IMR-90 (cell line): ENCODE results near the gene NAV2. TPM values are rescaled to one million over a fixed set of nuclear protein-coding genes. Genes with fewer than 3 reads are reported as not detected.
A peak's percentile ranks its signal among the peaks of the same experiment; 100 is the strongest.

Experiments
- ATAC-seq: fragments of 200-7000 bp; cut with Tn5 transposase; 2 replicates; pipeline ENCODE4 v1.9.1; 2020; ENCODE audit warnings: low read depth, mild to moderate bottlenecking, moderate library complexity
- BruUV-seq: library from RNA; stranded (reverse); fragments of 400-500 nt; replicated peaks from 2 replicates; lab custom pipeline; 2021; lab: Mats Ljungman, UMichigan
- CTCF ChIA-PET: fragments of 300-600 bp; formaldehyde crosslinking; extraction: SDS; loops from one replicate; lab custom pipeline; 2021; ENCODE audit warnings: antibody characterized with exemption; lab: Yijun Ruan, JAX
- POLR2A ChIA-PET: fragments of 300-600 bp; sonication (Branson Sonifier 250); formaldehyde crosslinking; loops from one replicate; lab custom pipeline; 2022; ENCODE audit warnings: antibody characterized with exemption; ENCODE audit not compliant: unreplicated experiment; lab: Charles Lee
- DNase-seq: peaks from one replicate; pipeline ENCODE4 v3.0.0; 2013
- H2AFZ ChIP-seq: replicated peaks from 2 replicates; pipeline ENCODE3; 2013; ENCODE audit warnings: low read length, mild to moderate bottlenecking; ENCODE audit not compliant: poor library complexity
- H2AK5ac ChIP-seq: 2 replicates; pipeline ENCODE4 v1.6.1; 2013; ENCODE audit warnings: low read depth, low read length, inconsistent platforms
- H2AK9ac ChIP-seq: replicated peaks from 2 replicates; pipeline ENCODE3; 2013; ENCODE audit warnings: mild to moderate bottlenecking, low read depth, low read length, moderate library complexity; ENCODE audit not compliant: poor library complexity
- H2BK120ac ChIP-seq: 2 replicates; pipeline ENCODE4 v1.6.1; 2013; ENCODE audit warnings: low read depth, low read length, inconsistent platforms
- H2BK15ac ChIP-seq: 3 replicates; pipeline ENCODE4 v1.6.1; 2013; ENCODE audit warnings: low read depth, low read length, inconsistent platforms
- H2BK20ac ChIP-seq: 2 replicates; pipeline ENCODE4 v1.6.1; 2013; ENCODE audit warnings: low read depth, mild to moderate bottlenecking, inconsistent platforms, low read length, moderate library complexity
- H2BK5ac ChIP-seq: 2 replicates; pipeline ENCODE4 v1.6.1; 2013; ENCODE audit warnings: mild to moderate bottlenecking, low read depth, low read length, inconsistent platforms; ENCODE audit not compliant: poor library complexity, severe bottlenecking
- H3K14ac ChIP-seq: replicated peaks from 2 replicates; pipeline ENCODE4 v1.6.1; 2013; ENCODE audit warnings: low read depth, low read length, inconsistent platforms
- H3K18ac ChIP-seq: 2 replicates; pipeline ENCODE4 v1.6.1; 2013; ENCODE audit warnings: low read depth, low read length, control low read depth
- H3K23ac ChIP-seq: 2 replicates; pipeline ENCODE4 v1.6.1; 2013; ENCODE audit warnings: low read depth, low read length, inconsistent platforms
- H3K27ac ChIP-seq: 2 replicates; pipeline ENCODE4 v1.5.1; 2013; ENCODE audit warnings: mild to moderate bottlenecking, control low read depth, low read length; ENCODE audit not compliant: insufficient read depth
- H3K27me3 ChIP-seq: 2 replicates; pipeline ENCODE4 v1.6.1; 2013; ENCODE audit warnings: low read length; ENCODE audit not compliant: control insufficient read depth, insufficient read depth
- H3K36me3 ChIP-seq: 2 replicates; pipeline ENCODE4 v1.6.1; 2013; ENCODE audit warnings: low read length, mixed read lengths; ENCODE audit not compliant: control insufficient read depth, insufficient read depth
- H3K4ac ChIP-seq: 2 replicates; pipeline ENCODE4 v1.6.1; 2013; ENCODE audit warnings: low read depth, low read length, inconsistent platforms
- H3K4me1 ChIP-seq: 2 replicates; pipeline ENCODE4 v1.6.1; 2013; ENCODE audit warnings: low read length, mixed read lengths; ENCODE audit not compliant: control insufficient read depth, insufficient read depth
- H3K4me2 ChIP-seq: 2 replicates; pipeline ENCODE4 v1.6.1; 2013; ENCODE audit warnings: low read depth, mild to moderate bottlenecking, control low read depth, low read length, moderate library complexity
- H3K4me3 ChIP-seq: 2 replicates; pipeline ENCODE4 v1.5.1; 2013; ENCODE audit warnings: low read depth, mild to moderate bottlenecking, control low read depth, low read length, moderate library complexity; ENCODE audit not compliant: insufficient read depth
- H3K56ac ChIP-seq: 2 replicates; pipeline ENCODE4 v1.6.1; 2013; ENCODE audit warnings: low read length, inconsistent platforms; ENCODE audit not compliant: insufficient read depth; ENCODE audit errors: extremely low read depth
- H3K79me1 ChIP-seq, 2 experiments: 2 replicates each; pipeline ENCODE4 v1.6.1; 2013; ENCODE audit warnings: low read length in 2 of 2, inconsistent platforms in 1 of 2, low read depth in 1 of 2
- H3K9ac ChIP-seq: 2 replicates; pipeline ENCODE4 v1.6.1; 2013; ENCODE audit warnings: low read depth, low read length, control low read depth
- H3K9me1 ChIP-seq: 2 replicates; pipeline ENCODE4 v1.6.1; 2013; ENCODE audit warnings: low read length, inconsistent platforms; ENCODE audit not compliant: insufficient read depth
- H3K9me3 ChIP-seq: 2 replicates; pipeline ENCODE4 v1.6.1; 2013; ENCODE audit warnings: low read length; ENCODE audit not compliant: control insufficient read depth, insufficient read depth
- H4K20me1 ChIP-seq: 2 replicates; pipeline ENCODE4 v1.6.1; 2013; ENCODE audit warnings: low read length, inconsistent platforms; ENCODE audit not compliant: insufficient read depth
- H4K5ac ChIP-seq: 2 replicates; pipeline ENCODE4 v1.6.1; 2013; ENCODE audit warnings: mild to moderate bottlenecking, low read depth, low read length, control low read depth
- H4K8ac ChIP-seq, 2 experiments: 2 replicates each; pipeline ENCODE4 v1.6.1; 2013; ENCODE audit warnings: low read depth in 2 of 2, low read length in 2 of 2, control low read depth in 1 of 2, inconsistent platforms in 1 of 2
- H4K91ac ChIP-seq: 2 replicates; pipeline ENCODE4 v1.6.1; 2013; ENCODE audit warnings: low read depth, low read length, inconsistent platforms; ENCODE audit not compliant: insufficient read depth
- CEBPB ChIP-seq: IDR thresholded peaks from 2 replicates; pipeline ENCODE4 v1.6.1; 2012; ENCODE audit warnings: low read depth, low read length, improper control_type of control experiment
- CHD1 ChIP-seq: IDR thresholded peaks from 2 replicates; pipeline ENCODE4 v1.6.1; 2012; ENCODE audit warnings: low read depth, low read length, improper control_type of control experiment
- CTCF ChIP-seq: conservative IDR thresholded peaks from 2 replicates; pipeline ENCODE4 v1.5.1; 2012; ENCODE audit warnings: mild to moderate bottlenecking, low read depth, low read length, improper control_type of control experiment
- ELK1 ChIP-seq: fragments of 150-350 bp; IDR thresholded peaks from 2 replicates; pipeline ENCODE4 v1.6.1; 2016; ENCODE audit warnings: low read depth, mild to moderate bottlenecking, low read length, moderate library complexity, borderline replicate concordance
- FOS ChIP-seq: fragments of 150-350 bp; IDR thresholded peaks from 2 replicates; pipeline ENCODE4 v1.6.1; 2016; ENCODE audit warnings: low read depth, low read length
- MAFK ChIP-seq: IDR thresholded peaks from 2 replicates; pipeline ENCODE4 v1.6.1; 2012; ENCODE audit warnings: low read depth, low read length, improper control_type of control experiment
- MAZ ChIP-seq: IDR thresholded peaks from 2 replicates; pipeline ENCODE4 v1.6.1; 2012; ENCODE audit warnings: low read depth, mild to moderate bottlenecking, low read length, improper control_type of control experiment, moderate library complexity, borderline replicate concordance
- MXI1 ChIP-seq: IDR thresholded peaks from 2 replicates; pipeline ENCODE4 v1.6.1; 2012; ENCODE audit warnings: low read depth, mild to moderate bottlenecking, low read length, moderate library complexity, borderline replicate concordance
- NFE2L2 ChIP-seq: fragments of 150-350 bp; IDR thresholded peaks from 2 replicates; pipeline ENCODE4 v1.6.1; 2016; ENCODE audit warnings: low read depth, mild to moderate bottlenecking, low read length
- POLR2A ChIP-seq: IDR thresholded peaks from 2 replicates; pipeline ENCODE4 v1.6.1; 2012; ENCODE audit warnings: mild to moderate bottlenecking, low read depth, low read length
- RAD21 ChIP-seq: IDR thresholded peaks from 2 replicates; pipeline ENCODE4 v1.6.1; 2012; ENCODE audit warnings: low read length, improper control_type of control experiment
- RCOR1 ChIP-seq: IDR thresholded peaks from 2 replicates; pipeline ENCODE4 v1.6.1; 2012; ENCODE audit warnings: mild to moderate bottlenecking, low read length, improper control_type of control experiment; ENCODE audit not compliant: insufficient replicate concordance
- RFX5 ChIP-seq: IDR thresholded peaks from 2 replicates; pipeline ENCODE4 v1.8.0; 2012; ENCODE audit warnings: low read depth, mild to moderate bottlenecking, low read length, moderate library complexity
- SMC3 ChIP-seq: fragments of 150-350 bp; IDR thresholded peaks from 2 replicates; pipeline ENCODE4 v1.6.1; 2016; ENCODE audit warnings: low read depth, mild to moderate bottlenecking, antibody characterized with exemption, low read length, moderate library complexity
- USF2 ChIP-seq: fragments of 150-350 bp; IDR thresholded peaks from 2 replicates; pipeline ENCODE4 v1.6.1; 2017; ENCODE audit warnings: mild to moderate bottlenecking, antibody characterized with exemption, low read length, low read depth
- WGBS, 2 experiments: methylation state at CpG; one replicate each; pipeline versions ENCODE4 v1.1.5 to v1.1.7; 2013; ENCODE audit warnings: missing lambda C conversion rate in 2 of 2; ENCODE audit not compliant: insufficient read length in 1 of 2; ENCODE audit errors: extremely low coverage in 2 of 2; 5-methylcytosine and 5-hydroxymethylcytosine counted together
- dilution Hi-C: fragments of 300-500 bp; cut with HindIII; formaldehyde crosslinking; loops from one replicate; pipeline ENCODE4 v1.14.3; 2018; ENCODE audit warnings: low sequenced_read_pairs; ENCODE audit not compliant: unreplicated experiment
- in situ Hi-C: fragments of 300-500 bp; cut with MboI; formaldehyde crosslinking; loops from 3 replicates; pipeline ENCODE4 v1.14.3; 2019; ENCODE audit warnings: low sequenced_read_pairs, inconsistent platforms, mixed read lengths
- intact Hi-C: fragments of 100-400 bp; cut with micrococcal nuclease; formaldehyde crosslinking; loops from 2 replicates; pipeline ENCODE4 v1.10.0; 2022
- polyA plus RNA-seq, 3 experiments: library from polyadenylated mRNA; depleted of rRNA; stranded (reverse); fragments of >200 nt; gene quantifications; 2 replicates each; pipeline ENCODE4 v1.2.3, GENCODE V29; 2012; ENCODE audit warnings: low replicate concordance in 1 of 3
- total RNA-seq: library from RNA; depleted of rRNA; stranded (reverse); fragments of >200 nt; gene quantifications from 2 replicates; pipeline ENCODE4 v1.2.3, GENCODE V29; 2012

The NAV2 gene
- total and polyA plus RNA-seq, 2 of the 4 experiments (the other 2 are of a cell fraction): 4.5 to 12.6 TPM

GRCh38 chr11:19703211-19703610 lies 9.4 kb upstream of the NAV2 start:
- Histone ChIP-seq H4K20me1 (no peaks in the 10 kb centered on the region), H4K5ac (no peak overlapping the region), H2BK15ac (0 out of 3 replicates have a peak overlapping the region, but pooled peaks have one; percentile 12), H4K91ac (peak overlapping the region; percentile 11), H3K4me2 (no peak overlapping the region), H3K4ac (no peak overlapping the region), H3K9ac (no peak overlapping the region), H2AK5ac (peak overlapping the region; percentile 56; the same call in 1 of the 2 replicates), H3K18ac (no peak overlapping the region), H4K8ac (peak overlapping the region; percentile 24 to 48; a peak in 1 of 4 replicates), H3K9me3 (no peaks in the 10 kb centered on the region), H3K23ac (0 out of 2 replicates have a peak overlapping the region, but pooled peaks have one; percentile 32), H3K4me1 (peaks cover 8% of the 10 kb centered on the region), H3K27me3 (no peaks in the 10 kb centered on the region), H2AK9ac (no peak overlapping the region), H3K56ac (no peak overlapping the region), H3K36me3 (no peaks in the 10 kb centered on the region), H3K14ac (peak overlapping the region; percentile 64; the same call in 1 of the 2 replicates), H3K4me3 (no peak overlapping the region), H2AFZ (peak overlapping the region; percentile 69), H2BK5ac (peak overlapping the region; percentile 38), H3K79me1 (no peaks in the 10 kb centered on the region), H2BK120ac (0 out of 2 replicates have a peak overlapping the region, but pooled peaks have one; percentile 26), H2BK20ac (peak overlapping the region; percentile 18; the same call in 1 of the 2 replicates), H3K27ac (no peak overlapping the region), H3K9me1 (no peaks in the 10 kb centered on the region)
- ATAC-seq (peak; percentile 55), DNase-seq (peak; percentile 36)
- dilution Hi-C loops: no loop called here
- in situ Hi-C loops: no loop called here
- intact Hi-C loops: no loop called here
- no peak for TF ChIP-seq MAZ
- TF ChIP-seq POLR2A: no peak
- no peak for TF ChIP-seq RAD21
- no peak for TF ChIP-seq RFX5
- TF ChIP-seq CTCF: no peak
- TF ChIP-seq MAFK: no peak
- TF ChIP-seq FOS: no peak
- TF ChIP-seq CEBPB: no peak
- TF ChIP-seq CHD1: no peak
- TF ChIP-seq ELK1: no peak
- no peak for TF ChIP-seq SMC3
- TF ChIP-seq RCOR1: no peak
- TF ChIP-seq NFE2L2: no peak
- TF ChIP-seq USF2: no peak
- TF ChIP-seq MXI1: no peak
- BruUV-seq: no TSS peak
- CTCF ChIA-PET: interaction anchor here (0.6 kb wide), 1 partner anchor 310 kb away, joined by 4 read pairs; no protein-coding TSS in a partner anchor
- WGBS, 2 experiments: 80% methylated on average over 4 of the region's 7 CpGs; no CpG with 5 or more reads in 1 of the 2 experiments
- POLR2A ChIA-PET: no interaction called here
